ENCODE data around the gene MAPK1.
"Not testable (repeated sequence)": the region's sequence is repeated elsewhere in the genome, so short reads cannot be mapped to it uniquely, and the experiment has no call there.

The MAPK1 gene

DNA sequence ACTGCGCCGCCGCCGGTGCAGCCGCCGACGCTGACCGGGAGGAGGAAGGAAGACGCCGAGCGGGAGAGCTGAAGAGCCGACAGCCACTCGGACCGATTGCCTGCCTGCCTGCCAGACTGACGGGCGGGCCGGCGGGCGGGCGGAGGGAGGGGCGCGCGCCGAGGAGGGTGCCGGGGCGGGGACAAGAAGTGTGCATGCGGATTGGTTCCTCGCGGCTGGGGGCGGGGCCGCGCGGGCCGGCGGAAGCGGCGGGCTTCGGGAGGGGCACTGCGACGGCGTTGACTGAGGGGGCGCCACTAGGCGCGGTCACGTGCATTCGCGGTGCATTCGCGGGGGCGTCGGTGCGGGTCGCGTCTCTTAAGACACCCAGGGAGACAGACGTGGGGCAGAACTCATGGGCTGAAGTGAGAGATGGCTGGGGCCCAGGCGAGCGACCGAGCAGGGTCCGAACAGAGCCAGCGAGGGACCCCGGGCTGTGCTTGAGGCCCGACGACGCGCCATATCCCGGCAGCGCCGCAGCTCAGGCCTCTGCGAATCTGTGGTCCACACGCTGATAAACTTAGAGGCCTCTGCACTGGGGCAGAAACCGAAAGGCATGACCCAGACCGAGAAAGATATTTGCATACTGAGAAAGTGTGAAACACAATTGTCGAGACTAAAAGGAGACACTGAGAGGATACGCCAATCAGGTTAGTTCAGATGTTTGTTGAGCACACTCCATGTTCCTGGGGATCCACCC, at the start of gene MAPK1:
Gene MAPK1, minus strand, starts transcription at position 118 of the 739 bp plus-strand sequence. CDS start 205 bp downstream, outside the sequence.
- peak; percentile 79 for DNase-seq

DNA sequence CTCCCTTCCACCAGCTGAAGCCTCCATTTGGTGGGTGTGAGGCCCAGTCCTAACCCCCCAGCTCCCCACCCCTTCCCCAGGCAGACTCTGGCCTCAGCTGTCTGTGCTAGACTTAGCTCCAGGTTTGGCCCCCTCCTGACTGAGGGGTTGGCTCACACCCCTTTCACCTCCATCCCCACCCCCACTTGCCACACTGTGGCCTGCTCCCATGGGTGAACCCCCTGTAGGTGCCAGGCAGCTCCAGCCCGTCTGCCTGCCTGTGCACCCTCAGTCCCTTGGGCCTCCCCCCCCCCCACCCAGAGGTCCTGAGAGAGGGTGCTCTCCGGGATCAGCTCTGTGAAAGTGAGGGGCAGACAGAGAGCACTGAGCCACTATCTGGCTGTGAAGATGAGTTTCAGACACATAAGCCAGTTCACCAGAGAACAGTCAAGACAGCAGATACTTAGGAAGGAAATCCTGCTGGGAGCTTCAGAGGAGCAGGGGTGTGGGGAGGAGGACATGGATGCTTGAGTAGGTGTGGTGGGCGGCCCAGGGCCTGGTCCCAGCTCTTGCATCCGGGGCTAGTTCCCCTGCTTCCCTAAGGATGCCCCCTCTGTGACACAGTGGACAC, 49.0 kb upstream of the MAPK1 start:
- DNase-seq: no peak

DNA sequence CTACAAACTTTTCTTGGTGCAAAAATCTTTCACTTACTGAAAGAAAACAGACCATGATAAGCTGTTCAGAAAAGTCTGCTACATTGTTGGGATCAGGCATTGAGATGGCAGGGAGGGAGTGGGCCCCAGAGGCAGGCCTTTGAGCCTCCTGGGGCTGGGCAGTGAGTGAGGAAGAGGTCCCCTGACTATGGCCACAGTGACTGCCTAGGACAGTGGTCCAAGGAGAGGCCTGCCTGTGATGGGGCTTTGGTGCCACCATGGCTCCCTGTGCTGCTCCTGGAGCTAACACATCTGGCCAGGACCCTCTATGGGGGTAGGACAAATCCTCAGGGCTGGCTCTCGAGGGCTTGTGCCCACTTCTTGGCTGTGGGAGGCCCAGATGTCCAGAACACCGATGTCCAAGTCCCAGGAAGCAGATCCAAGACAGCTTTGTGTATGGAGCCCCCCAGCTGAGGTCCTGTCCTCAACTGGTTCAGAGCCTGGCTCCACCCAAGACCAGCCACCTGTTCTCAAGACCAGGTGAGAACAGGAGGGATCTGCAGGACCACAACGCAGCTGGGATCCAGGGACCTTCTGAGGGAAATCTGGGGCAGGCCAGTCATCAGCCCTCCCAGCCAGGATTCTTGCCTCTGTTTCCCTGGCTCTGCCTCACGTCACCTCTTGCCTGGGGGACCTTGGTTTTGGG, 48.3 kb upstream of the MAPK1 start:
- DNase-seq: no peak

DNA sequence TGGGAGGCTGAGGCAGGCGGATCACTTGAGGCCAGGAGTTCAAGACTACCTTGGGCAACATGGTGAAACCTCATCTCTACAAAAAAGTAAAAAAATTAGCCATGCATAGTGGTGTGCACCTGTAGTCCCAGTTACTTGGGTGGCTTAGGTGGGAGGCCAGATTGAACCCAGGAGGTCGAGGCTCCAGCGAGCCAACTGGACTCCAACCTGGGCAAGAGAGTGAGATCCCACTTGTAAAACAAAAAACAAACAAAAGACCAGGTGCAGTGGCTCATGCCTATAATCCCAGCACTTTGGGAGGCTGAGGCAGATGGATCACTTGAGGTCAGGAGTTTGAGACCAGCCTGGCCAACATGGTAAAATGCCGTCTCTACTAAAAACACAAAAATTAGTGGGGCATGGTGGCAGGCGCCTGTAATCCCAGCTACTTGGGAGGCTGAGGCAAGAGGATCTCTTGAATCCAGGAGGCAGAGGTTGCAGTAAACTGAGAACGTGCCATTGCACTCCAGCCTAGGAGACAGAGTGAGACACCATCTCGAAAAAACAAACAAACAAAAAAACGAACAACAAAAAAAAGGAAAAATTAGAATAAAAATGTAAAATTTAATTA, 46.7 kb upstream of the MAPK1 start:
- not testable (repeated sequence) for DNase-seq

DNA sequence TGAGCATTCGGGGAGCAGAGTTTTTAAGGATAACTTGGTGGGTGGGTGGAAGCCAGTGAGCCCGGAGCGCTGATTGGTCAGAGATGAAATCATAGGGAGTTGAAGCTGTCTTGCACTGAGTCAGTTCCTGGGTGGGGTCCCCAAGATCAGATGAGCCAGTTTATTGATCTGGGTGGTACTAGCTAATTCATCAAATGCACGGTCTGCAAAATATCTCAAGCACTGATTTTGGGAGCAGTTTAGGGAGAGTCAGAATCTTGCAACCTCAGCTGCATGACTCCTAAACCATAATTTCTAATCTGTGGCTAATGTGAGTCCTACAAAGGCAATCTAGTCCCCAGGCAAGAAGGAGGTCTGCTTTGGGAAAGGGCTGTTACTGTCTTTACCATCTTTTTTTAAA, 42.9 kb upstream of the MAPK1 start:
- not testable (repeated sequence) for DNase-seq

DNA sequence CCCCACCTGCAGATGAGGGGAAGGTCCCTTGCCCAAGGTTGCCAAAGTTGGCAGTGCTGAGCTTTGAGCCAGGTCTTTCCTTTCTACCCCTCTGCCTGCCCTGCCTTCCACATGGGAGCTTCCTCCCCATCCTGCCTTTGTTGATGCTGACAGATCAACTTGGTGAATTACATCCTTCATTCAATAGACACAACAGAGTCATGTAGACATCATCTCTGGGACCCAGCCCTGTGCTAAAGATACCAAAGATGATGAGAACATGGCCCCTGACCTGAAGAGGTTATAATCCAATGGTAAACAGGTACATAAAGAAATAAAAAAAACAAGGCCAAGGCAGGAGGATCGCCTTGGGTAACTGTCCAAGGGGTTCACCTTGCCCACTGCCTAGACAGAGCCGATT, 42.4 kb upstream of the MAPK1 start:
- no peak for DNase-seq

DNA sequence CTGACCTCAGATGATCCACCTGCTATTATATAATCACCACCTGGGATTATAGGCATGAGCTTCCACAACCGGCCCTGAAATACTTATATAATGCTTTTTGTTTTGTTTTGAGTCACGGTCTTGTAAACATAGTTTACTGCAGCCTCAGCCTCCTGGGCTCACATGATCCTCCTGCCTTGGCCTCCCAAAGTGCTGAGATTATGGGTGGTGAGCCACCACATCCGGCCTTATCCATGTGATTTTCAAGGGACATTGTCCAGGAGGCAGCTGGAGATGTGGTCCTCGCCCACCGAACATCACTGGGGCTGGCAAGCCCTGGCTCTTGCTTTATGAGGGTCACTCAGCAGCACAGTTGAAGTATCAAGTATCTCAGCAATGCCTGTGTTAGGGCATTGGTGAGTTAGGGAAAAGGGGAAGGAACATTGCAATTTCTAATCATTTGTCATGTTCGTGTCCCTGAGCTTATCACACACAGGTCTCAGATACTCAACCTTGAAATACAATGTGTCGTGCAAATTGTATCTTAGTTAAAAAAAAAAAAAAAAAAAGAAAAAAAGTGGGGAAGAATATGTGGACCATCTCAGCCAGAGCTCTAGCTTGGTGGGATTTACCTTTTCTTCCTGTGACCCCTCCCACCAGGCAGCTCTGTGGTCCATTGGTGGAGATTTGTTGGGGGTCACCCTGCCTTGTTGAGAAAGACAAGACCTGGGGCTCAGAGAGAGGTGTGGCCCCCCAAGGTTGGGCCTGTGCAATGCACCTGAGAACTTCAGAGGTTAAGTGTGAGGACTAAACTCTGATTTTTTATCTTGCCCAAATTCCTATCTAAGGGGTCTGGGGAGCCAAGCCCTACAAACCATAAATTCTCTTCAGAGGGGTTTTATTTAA, 40.4 kb upstream of the MAPK1 start:
- no peak for DNase-seq

DNA sequence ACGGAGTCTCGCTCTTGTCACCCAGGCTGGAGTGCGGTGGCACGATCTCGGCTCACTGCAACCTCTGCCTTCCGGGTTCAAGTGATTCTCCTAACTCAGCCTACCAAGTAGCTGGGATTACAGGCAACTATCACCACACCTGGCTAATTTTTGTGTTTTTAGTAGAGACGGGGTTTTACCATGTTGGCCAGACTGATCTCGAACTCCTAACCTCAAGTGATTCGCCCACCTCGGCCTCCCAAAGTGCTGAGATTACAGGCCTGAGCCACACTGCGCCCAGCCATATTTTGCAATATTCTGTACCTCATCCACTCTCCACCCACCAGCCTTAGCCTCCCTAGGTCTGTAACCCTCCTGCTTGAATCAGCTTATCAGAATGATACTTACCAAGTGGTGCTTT, 37.8 kb upstream of the MAPK1 start:
- DNase-seq: not testable (repeated sequence)

DNA sequence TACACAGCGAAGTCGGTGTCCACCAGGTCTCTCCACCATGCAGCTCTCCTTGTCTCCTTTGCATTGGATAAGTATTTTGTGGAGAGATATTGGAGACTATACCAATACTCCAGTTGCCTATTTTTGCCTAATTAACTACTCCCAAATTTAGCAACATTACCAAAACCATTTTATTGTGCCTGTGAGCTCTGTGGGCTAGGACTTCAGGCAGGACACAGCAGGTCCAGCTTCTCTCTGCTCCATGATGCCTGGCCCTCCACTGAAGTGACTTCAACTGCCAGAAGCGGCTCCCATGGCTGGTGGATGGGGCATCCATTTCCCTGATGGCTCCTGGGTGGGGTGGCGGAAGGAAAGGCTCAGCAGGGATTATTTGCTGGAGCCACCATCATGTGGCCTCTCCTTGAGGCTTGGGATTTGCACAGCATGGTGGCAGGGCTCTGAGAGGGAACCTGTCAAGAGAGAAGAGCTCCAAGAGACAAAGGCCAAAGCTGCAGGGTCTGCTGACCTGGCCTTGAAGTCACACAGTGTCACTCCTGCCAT, 36.9 kb upstream of the MAPK1 start:
- no peak for DNase-seq

DNA sequence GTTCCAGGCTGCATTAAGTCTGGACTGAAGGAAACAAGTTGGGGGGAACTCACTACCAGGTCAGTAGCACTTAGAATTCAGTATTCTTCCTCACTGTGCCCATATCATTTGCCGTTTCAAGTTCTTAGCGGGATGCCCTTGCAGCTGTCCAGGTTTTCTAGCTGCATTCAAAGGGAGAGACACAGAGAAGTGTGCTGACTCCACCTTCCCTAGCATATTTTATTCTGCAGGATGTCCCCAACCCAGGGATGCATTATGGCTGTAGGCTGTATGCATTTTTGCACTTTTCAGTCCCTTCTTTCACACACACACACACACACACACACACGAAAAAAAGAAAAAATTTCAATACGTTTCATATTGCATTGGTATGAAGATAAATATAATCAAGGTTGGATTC, 35.8 kb upstream of the MAPK1 start:
- no peak for DNase-seq

DNA sequence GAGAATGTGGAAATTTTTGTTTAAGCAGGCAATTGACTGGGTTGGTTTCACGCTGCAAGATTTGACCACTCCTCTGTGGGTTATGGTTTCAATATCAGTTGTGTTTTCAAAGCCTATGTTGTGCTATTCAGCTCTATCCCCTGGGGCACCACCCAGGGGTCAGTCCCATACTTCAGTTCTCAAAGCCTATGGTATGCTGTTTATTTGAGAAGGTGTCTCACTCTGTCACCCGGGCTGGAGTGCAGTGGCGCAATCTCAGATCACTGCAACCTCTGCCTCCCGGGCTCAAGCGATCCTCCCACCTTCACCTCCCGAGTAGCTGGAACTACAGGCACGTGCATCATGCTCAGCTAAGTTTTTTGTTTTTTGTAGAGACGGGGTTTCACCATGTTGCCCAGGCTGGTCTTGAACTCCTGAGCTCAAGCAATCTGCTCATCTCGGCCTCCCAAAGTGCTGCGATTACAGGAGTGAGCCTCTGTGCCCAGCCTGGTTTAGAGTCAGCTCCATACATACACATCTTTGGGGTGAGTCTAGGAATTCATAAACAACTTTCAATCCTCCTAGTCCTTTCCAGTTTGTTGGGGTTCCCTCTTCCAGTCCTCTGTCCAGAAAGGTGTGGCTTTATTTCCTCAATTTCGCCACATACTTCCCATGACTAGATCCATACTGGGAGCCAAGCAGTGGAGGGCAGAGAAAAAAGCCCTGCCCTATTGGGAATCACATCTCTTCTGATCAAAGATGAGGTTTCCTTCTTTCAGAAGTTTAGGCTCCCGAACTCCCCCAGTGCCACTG, 35.0 kb upstream of the MAPK1 start:
- DNase-seq: no peak

DNA sequence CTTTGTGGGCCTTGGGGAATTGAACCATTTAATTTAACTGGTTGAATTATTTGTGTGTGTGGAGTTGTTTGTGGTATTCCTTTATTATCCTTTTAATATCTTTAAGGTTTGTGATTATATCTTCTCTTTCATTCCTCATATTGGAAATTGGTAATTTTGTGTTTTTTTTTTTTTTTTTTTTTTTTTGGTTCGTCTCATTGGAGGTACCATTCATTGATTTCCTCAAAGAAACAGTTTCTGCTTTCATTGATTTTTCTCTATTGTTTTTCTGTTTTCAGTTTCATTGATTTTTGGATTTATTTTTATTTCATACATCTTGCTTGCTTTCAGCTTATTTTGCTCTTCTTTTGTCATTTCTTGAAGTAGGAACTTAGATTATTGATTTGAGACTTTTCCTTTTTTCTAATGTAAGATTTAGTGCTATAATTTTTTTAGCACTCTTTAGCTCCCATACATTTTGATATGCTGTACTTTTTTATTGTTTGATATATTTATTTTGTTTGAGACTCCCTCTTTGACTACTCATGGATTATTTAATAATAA, 31.0 kb upstream of the MAPK1 start:
- DNase-seq: no peak

DNA sequence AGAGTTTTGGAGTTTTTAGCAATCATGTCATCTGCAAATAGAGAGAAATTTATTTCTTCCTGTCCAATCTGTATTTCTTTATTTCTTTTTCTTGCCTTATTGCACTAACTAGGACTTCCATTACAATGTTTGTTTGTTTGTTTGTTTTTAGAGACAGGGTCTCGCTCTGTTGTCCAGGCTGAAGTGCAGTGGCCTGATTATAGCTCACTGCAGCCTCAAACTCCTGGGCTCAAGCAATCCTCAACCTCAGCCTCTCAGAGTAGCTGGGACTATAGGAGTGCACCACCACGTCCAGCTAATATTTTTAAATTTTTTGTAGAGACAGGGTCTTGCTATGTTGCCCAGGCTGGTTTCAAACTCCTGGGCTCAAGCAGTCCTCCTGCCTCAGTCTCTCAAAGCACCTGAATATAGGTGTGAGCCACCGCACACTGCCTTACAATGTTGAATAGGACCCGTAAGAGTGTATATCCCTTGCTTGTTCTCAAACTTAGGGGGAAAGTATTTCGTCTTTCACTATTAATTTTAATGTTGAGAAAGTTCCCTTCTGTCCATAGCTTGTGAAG, 29.6 kb upstream of the MAPK1 start:
- DNase-seq: no peak

DNA sequence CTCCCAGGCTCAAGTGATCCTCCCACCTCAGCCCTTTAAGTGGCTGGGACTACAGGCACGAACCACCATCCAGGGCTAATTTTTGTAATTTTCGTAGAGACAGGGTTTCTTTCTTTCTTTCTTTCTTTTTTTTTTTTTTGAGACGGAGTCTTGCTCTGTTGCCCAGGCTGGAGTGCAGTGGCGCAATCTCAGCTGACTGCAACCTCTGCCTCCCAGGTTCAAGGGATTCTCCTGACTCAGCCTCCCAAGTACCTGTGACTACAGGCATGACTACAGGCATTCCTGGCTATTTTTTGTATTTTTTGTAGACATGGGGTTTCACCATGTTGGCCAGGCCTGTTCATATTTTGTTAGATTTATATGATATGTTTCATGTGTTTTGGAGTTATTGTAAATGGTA, 28.8 kb upstream of the MAPK1 start:
- DNase-seq: not testable (repeated sequence)

DNA sequence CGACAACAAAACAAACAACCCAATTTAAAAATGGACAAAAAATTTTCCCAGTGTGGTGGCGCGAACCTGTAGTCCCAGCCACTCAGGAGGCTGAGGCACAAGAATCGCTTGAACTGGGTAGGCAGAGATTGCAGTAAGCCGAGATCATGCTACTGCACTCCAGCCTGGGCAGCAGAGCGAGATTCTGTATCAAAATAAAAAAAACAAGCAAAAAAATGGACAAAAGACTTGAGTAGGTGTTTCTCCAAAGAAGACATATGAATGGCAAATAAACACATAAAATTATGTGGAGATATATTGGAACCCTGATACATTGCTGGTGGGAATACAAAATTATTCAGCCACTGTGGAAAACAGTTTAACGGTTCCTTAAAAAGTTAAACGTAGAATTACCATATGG, 27.4 kb upstream of the MAPK1 start:
- no peak for DNase-seq

DNA sequence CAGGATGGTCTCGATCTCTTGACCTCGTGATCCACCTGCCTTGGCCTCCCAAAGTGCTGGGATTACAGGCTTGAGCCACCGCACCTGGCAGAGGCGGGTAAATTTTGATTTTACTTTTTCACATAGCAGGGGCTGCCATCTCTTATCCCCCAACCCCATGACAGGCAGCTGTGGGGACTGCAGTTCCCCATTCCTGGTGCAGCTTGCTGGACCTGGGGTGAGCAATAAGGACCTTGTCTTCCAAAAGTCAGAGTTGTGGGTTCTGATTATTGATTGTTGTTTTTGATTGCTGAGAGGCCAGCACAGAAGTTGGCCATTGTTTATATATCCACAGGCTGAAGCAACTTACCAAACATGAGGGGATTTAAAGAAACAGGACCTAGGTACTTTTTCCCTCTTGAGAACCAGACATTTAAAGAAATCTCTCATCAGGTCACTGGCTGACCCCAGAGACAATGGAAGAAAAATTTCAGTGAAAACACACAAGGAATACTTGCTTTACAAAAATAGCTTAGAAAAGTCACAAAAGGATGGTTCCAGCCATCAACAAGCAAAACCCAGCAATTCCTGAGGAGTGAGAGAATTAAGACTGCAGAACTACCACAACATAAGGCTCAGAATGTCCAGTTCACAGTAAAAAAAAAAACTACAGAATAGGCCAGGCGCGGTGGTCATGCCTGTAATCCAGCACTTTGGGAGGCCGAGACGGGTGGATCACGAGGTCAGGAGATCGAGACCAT, 22.0 kb upstream of the MAPK1 start:
- no peak for DNase-seq

DNA sequence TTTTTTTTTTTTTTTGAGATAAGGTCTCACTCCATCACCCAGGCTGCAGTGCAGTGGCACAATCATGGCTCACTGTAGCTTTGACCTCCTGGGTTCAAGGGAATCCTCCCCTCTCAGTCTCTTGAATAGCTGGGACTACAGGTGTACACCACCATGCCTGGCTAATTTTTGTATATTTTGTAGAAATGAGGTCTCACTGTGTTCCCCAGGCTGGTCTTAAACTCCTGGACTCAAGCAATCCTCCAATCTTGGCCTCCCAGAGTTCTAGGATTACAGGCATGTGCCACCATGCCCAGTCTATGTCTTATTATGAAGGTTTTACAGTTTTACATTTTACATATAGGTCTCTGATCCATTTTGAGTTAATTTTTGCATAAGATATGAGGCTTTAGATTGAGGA, 20.4 kb upstream of the MAPK1 start:
- DNase-seq: no peak

DNA sequence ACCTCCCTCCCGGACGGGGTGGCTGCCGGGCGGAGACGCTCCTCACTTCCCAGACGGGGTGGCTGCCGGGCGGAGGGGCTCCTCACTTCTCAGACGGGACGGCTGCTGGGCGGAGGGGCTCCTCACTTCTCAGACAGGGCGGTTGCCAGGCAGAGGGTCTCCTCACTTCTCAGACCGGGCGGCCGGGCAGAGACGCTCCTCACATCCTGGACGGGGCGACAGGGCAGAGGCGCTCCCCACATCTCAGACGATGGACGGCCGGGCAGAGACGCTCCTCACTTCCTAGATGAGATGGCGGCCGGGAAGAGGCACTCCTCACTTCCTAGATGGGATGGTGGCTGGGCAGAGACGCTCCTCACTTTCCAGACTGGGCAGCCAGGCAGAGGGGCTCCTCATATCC, 16.5 kb upstream of the MAPK1 start:
- DNase-seq: not testable (repeated sequence)

DNA sequence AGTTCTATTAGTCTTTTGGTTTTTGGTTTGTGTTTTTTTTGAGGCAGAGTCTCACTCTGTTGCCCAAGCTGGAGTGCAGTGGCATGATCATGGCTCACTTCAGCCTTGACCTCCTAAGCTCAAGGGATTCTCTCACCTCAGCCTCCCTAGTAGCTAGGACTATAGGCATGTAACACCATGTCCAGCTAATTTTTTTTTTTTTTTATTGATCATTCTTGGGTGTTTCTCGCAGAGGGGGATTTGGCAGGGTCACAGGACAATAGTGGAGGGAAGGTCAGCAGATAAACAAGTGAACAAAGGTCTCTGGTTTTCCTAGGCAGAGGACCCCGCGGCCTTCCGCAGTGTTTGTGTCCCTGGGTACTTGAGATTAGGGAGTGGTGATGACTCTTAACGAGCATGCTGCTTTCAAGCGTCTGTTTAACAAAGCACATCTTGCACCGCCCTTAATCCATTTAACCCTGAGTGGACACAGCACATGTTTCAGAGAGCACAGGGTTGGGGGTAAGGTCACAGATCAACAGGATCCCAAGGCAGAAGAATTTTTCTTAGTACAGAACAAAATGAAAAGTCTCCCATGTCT, 15.4 kb upstream of the MAPK1 start:
- not testable (repeated sequence) for DNase-seq
